OCI-LY7 (cell line): ENCODE data around the gene NAT9.

ENCODE experiments used
- EZH2phosphoT487 ChIP-seq: fragments of 200-600 bp; sonication (generic); IDR thresholded peaks from 2 replicates; pipeline ENCODE4 v1.6.1; 2018; ENCODE audit warnings: low read depth, borderline replicate concordance, mild to moderate bottlenecking, mixed run types, antibody characterized with exemption, low read length, moderate library complexity, mixed read lengths
- TF ChIP-seq, protein P1 (sequence below): fragments of 200-600 bp; sonication (generic); conservative IDR thresholded peaks from 2 replicates; pipeline ENCODE4 v1.5.1; 2014; ENCODE audit warnings: mild to moderate bottlenecking, antibody characterized with exemption, low read length, moderate library complexity, mixed read lengths

- TF ChIP-seq, protein P1, sequence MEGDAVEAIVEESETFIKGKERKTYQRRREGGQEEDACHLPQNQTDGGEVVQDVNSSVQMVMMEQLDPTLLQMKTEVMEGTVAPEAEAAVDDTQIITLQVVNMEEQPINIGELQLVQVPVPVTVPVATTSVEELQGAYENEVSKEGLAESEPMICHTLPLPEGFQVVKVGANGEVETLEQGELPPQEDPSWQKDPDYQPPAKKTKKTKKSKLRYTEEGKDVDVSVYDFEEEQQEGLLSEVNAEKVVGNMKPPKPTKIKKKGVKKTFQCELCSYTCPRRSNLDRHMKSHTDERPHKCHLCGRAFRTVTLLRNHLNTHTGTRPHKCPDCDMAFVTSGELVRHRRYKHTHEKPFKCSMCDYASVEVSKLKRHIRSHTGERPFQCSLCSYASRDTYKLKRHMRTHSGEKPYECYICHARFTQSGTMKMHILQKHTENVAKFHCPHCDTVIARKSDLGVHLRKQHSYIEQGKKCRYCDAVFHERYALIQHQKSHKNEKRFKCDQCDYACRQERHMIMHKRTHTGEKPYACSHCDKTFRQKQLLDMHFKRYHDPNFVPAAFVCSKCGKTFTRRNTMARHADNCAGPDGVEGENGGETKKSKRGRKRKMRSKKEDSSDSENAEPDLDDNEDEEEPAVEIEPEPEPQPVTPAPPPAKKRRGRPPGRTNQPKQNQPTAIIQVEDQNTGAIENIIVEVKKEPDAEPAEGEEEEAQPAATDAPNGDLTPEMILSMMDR: no peak
- TF ChIP-seq EZH2phosphoT487: no peak
Measured at GRCh38 chr17:74732042-74732867, 43.9 kb downstream of the NAT9 start.
